Measurements from ENCODE around the gene UBAP1L. TPM values are rescaled to one million over a fixed set of nuclear protein-coding genes. Genes with fewer than 3 reads are reported as not detected.

Gene UBAP1L
- total RNA-seq, 2 experiments from 2014 or later: 3.0 to 3.3 TPM

GRCh38 chr15:65087873-65088642, 26.9 kb downstream of the UBAP1L start:
- CTCF ChIA-PET: interaction anchor here (0.9 to 2.0 kb wide), 2 partner anchors 10 to 14 kb away, joined by 3 to 8 read pairs; no protein-coding TSS in a partner anchor
- H3K9me3 Mint-ChIP-seq: no peaks in the 10 kb centered on the region
- POLR2A ChIA-PET: no interaction called here
- H3K36me3 Mint-ChIP-seq (ENCODE audit: low read depth): no peaks in the 10 kb centered on the region
- peaks cover under 1% of the 10 kb centered on the region for H3K4me1 Mint-ChIP-seq
- peaks cover 15% of the 10 kb centered on the region for H3K27me3 Mint-ChIP-seq
- no peak overlapping the region for H3K27ac Mint-ChIP-seq
- DNase-seq: no peak
- no peak overlapping the region for H3K4me3 Mint-ChIP-seq

- H3K4me3 Mint-ChIP-seq: no peak overlapping the region
- peaks cover 22% of the 10 kb centered on the region for H3K27me3 Mint-ChIP-seq
- no peaks in the 10 kb centered on the region for H3K9me3 Mint-ChIP-seq
- H3K4me1 Mint-ChIP-seq: peaks cover 7% of the 10 kb centered on the region
- H3K27ac Mint-ChIP-seq: no peak overlapping the region
- POLR2A ChIA-PET: no interaction called here
- CTCF ChIA-PET: interaction anchor here (0.9 to 2.0 kb wide), 5 partner anchors 10 to 285 kb away, joined by 3 to 8 read pairs (median 3); no protein-coding TSS in a partner anchor
- H3K36me3 Mint-ChIP-seq (ENCODE audit: low read depth): no peaks in the 10 kb centered on the region
- DNase-seq: no peak
These were observed 27.6 kb downstream of the UBAP1L start for GRCh38 chr15:65087411-65087810.

GRCh38 chr15:65086680-65087111, 28.3 kb downstream of the UBAP1L start:
- CTCF ChIA-PET: interaction anchor here (0.8 to 2.0 kb wide), 7 partner anchors 9 to 284 kb away, joined by 3 to 8 read pairs (median 3); no protein-coding TSS in a partner anchor
- POLR2A ChIA-PET: no interaction called here
- Mint-ChIP-seq H3K36me3 (ENCODE audit: low read depth) (no peaks in the 10 kb centered on the region), H3K27ac (no peak overlapping the region), H3K9me3 (no peaks in the 10 kb centered on the region), H3K27me3 (peaks cover 23% of the 10 kb centered on the region), H3K4me3 (no peak overlapping the region), H3K4me1 (peaks cover 11% of the 10 kb centered on the region)
- DNase-seq: no peak

- H3K4me3 Mint-ChIP-seq: no peak overlapping the region
- ChIA-PET POLR2A (no interaction called here), CTCF (interaction anchor here (0.8 to 2.0 kb wide), 6 partner anchors 8 to 284 kb away, joined by 3 to 8 read pairs (median 3); no protein-coding TSS in a partner anchor)
- no peak for DNase-seq
- H3K27ac Mint-ChIP-seq: no peak overlapping the region
- H3K9me3 Mint-ChIP-seq: no peaks in the 10 kb centered on the region
- H3K4me1 Mint-ChIP-seq: peaks cover 11% of the 10 kb centered on the region
- no peaks in the 10 kb centered on the region for H3K36me3 Mint-ChIP-seq (ENCODE audit: low read depth)
- peaks cover 23% of the 10 kb centered on the region for H3K27me3 Mint-ChIP-seq
These were observed 28.9 kb downstream of the UBAP1L start for GRCh38 chr15:65085990-65086679.

GRCh38 chr15:65085207-65085753, 29.7 kb downstream of the UBAP1L start:
- peaks cover 11% of the 10 kb centered on the region for H3K4me1 Mint-ChIP-seq
- DNase-seq: no peak
- ChIA-PET POLR2A (no interaction called here), CTCF (interaction anchor here (1.1 kb wide), 1 partner anchor 31 kb away, joined by 3 read pairs; no protein-coding TSS in a partner anchor)
- no peak overlapping the region for H3K4me3 Mint-ChIP-seq
- no peaks in the 10 kb centered on the region for H3K9me3 Mint-ChIP-seq
- H3K36me3 Mint-ChIP-seq (ENCODE audit: low read depth): no peaks in the 10 kb centered on the region
- H3K27me3 Mint-ChIP-seq: peaks cover 26% of the 10 kb centered on the region
- H3K27ac Mint-ChIP-seq: no peak overlapping the region

- Mint-ChIP-seq H3K4me1 (peaks cover 11% of the 10 kb centered on the region), H3K36me3 (ENCODE audit: low read depth) (no peaks in the 10 kb centered on the region), H3K9me3 (no peaks in the 10 kb centered on the region), H3K4me3 (no peak overlapping the region), H3K27ac (no peak overlapping the region), H3K27me3 (peaks cover 26% of the 10 kb centered on the region)
- ChIA-PET POLR2A (interaction anchor here (1.1 kb wide), 1 partner anchor 62 kb away, joined by 3 read pairs; no protein-coding TSS in a partner anchor), CTCF (no interaction called here)
- no peak for DNase-seq
These were observed 30.3 kb downstream of the UBAP1L start for GRCh38 chr15:65084500-65085206.

GRCh38 chr15:65083262-65083701, 31.7 kb downstream of the UBAP1L start:
- peaks cover 32% of the 10 kb centered on the region for H3K27me3 Mint-ChIP-seq
- no peaks in the 10 kb centered on the region for H3K9me3 Mint-ChIP-seq
- ChIA-PET CTCF (interaction anchor here (0.6 to 1.5 kb wide), 2 partner anchors 9 to 355 kb away, joined by 3 read pairs; no protein-coding TSS in a partner anchor), POLR2A (no interaction called here)
- DNase-seq: no peak
- no peak overlapping the region for H3K4me3 Mint-ChIP-seq
- no peak overlapping the region for H3K27ac Mint-ChIP-seq
- peaks cover 11% of the 10 kb centered on the region for H3K4me1 Mint-ChIP-seq
- H3K36me3 Mint-ChIP-seq (ENCODE audit: low read depth): no peaks in the 10 kb centered on the region

- Mint-ChIP-seq H3K27ac (no peak overlapping the region), H3K27me3 (peaks cover 38% of the 10 kb centered on the region), H3K4me1 (peaks cover 11% of the 10 kb centered on the region), H3K9me3 (no peaks in the 10 kb centered on the region), H3K36me3 (ENCODE audit: low read depth) (no peaks in the 10 kb centered on the region), H3K4me3 (no peak overlapping the region)
- POLR2A ChIA-PET: interaction anchor here (1.0 kb wide), 1 partner anchor 205 kb away, joined by 3 read pairs; the partner anchor contains the start of gene PARP16
- CTCF ChIA-PET: interaction anchor here (1.5 to 1.6 kb wide), 2 partner anchors 8 to 134 kb away, joined by 3 read pairs; no protein-coding TSS in a partner anchor
- DNase-seq: peak; percentile 38
These were observed 32.6 kb downstream of the UBAP1L start for GRCh38 chr15:65082303-65082953.

GRCh38 chr15:65081758-65082157, 33.2 kb downstream of the UBAP1L start:
- Mint-ChIP-seq H3K27ac (no peak overlapping the region), H3K9me3 (no peaks in the 10 kb centered on the region), H3K4me1 (peaks cover 11% of the 10 kb centered on the region), H3K27me3 (peaks cover 38% of the 10 kb centered on the region), H3K4me3 (no peak overlapping the region), H3K36me3 (ENCODE audit: low read depth) (no peaks in the 10 kb centered on the region)
- POLR2A ChIA-PET: interaction anchor here (1.0 kb wide), 1 partner anchor 205 kb away, joined by 3 read pairs; the partner anchor contains the start of gene PARP16
- DNase-seq: no peak
- CTCF ChIA-PET: interaction anchor here (1.6 kb wide), 1 partner anchor 135 kb away, joined by 3 read pairs; no protein-coding TSS in a partner anchor

GRCh38 chr15:65081270-65081669, 33.7 kb downstream of the UBAP1L start:
- no peak for DNase-seq
- Mint-ChIP-seq H3K4me1 (peaks cover 13% of the 10 kb centered on the region), H3K27me3 (peaks cover 41% of the 10 kb centered on the region), H3K27ac (no peak overlapping the region), H3K4me3 (no peak overlapping the region), H3K9me3 (no peaks in the 10 kb centered on the region), H3K36me3 (ENCODE audit: low read depth) (no peaks in the 10 kb centered on the region)
- ChIA-PET CTCF (interaction anchor here (1.5 to 1.6 kb wide), 2 partner anchors 47 to 135 kb away, joined by 3 read pairs; no protein-coding TSS in a partner anchor), POLR2A (interaction anchor here (1.0 kb wide), 1 partner anchor 206 kb away, joined by 3 read pairs; the partner anchor contains the start of gene PARP16)

- H3K4me3 Mint-ChIP-seq: no peak overlapping the region
- H3K4me1 Mint-ChIP-seq: peaks cover 13% of the 10 kb centered on the region
- no peak for DNase-seq
- ChIA-PET POLR2A (no interaction called here), CTCF (interaction anchor here (1.5 to 2.2 kb wide), 2 partner anchors 27 to 46 kb away, joined by 3 to 7 read pairs; no protein-coding TSS in a partner anchor)
- H3K9me3 Mint-ChIP-seq: no peaks in the 10 kb centered on the region
- H3K27ac Mint-ChIP-seq: no peak overlapping the region
- peaks cover 41% of the 10 kb centered on the region for H3K27me3 Mint-ChIP-seq
- H3K36me3 Mint-ChIP-seq (ENCODE audit: low read depth): no peaks in the 10 kb centered on the region
These were observed 35.4 kb downstream of the UBAP1L start for GRCh38 chr15:65079580-65079979.

- peak; percentile 50 for DNase-seq
- Mint-ChIP-seq H3K4me1 (peaks cover 11% of the 10 kb centered on the region), H3K4me3 (no peak overlapping the region), H3K36me3 (ENCODE audit: low read depth) (no peaks in the 10 kb centered on the region), H3K27ac (no peak overlapping the region), H3K27me3 (peaks cover 27% of the 10 kb centered on the region), H3K9me3 (no peaks in the 10 kb centered on the region)
- ChIA-PET CTCF (interaction anchor here (1.1 to 2.5 kb wide), 7 partner anchors 9 to 47 kb away, joined by 3 to 14 read pairs (median 8); no protein-coding TSS in a partner anchor), POLR2A (no interaction called here)
These were observed 37.0 kb downstream of the UBAP1L start for GRCh38 chr15:65077981-65078352.
